DND-41 (cell line): ENCODE data around the gene TNXB.
"Not testable (repeated sequence)": the region's sequence is repeated elsewhere in the genome, so short reads cannot be mapped to it uniquely, and the experiment has no call there.

Experiments used
- EZH2 ChIP-seq: IDR thresholded peaks from 3 replicates; pipeline ENCODE4 v1.6.1; 2012; ENCODE audit warnings: borderline replicate concordance, low read depth, mild to moderate bottlenecking, moderate library complexity, low read length, inconsistent platforms; ENCODE audit not compliant: severe bottlenecking
- TF ChIP-seq, protein P1 (sequence below): IDR thresholded peaks from 2 replicates; pipeline ENCODE4 v1.5.1; 2012; ENCODE audit warnings: borderline replicate concordance, low read length, moderate library complexity, mild to moderate bottlenecking; ENCODE audit not compliant: poor library complexity, severe bottlenecking; ENCODE audit errors: extremely low read depth

DNA sequence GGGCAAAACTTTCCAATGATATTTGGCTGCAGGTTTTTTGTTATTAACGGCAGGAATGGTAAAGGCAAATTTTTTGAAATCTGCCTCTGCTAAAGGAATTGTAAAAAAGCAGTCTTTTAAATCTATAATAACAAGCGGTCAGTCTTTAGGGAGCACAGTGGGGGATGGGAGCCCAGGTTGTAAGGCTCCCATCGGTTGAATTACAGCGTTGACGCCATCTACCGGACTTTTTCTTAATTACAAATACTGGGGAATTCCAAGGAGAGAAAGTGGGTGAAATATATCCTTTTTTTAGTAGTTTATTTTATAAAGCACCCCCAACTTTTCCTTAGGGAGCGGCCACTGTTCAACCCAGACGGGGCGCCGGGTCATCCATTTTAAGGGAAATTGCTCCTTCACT lies 87.0 kb downstream of the TNXB start:
- TF ChIP-seq, protein P1, sequence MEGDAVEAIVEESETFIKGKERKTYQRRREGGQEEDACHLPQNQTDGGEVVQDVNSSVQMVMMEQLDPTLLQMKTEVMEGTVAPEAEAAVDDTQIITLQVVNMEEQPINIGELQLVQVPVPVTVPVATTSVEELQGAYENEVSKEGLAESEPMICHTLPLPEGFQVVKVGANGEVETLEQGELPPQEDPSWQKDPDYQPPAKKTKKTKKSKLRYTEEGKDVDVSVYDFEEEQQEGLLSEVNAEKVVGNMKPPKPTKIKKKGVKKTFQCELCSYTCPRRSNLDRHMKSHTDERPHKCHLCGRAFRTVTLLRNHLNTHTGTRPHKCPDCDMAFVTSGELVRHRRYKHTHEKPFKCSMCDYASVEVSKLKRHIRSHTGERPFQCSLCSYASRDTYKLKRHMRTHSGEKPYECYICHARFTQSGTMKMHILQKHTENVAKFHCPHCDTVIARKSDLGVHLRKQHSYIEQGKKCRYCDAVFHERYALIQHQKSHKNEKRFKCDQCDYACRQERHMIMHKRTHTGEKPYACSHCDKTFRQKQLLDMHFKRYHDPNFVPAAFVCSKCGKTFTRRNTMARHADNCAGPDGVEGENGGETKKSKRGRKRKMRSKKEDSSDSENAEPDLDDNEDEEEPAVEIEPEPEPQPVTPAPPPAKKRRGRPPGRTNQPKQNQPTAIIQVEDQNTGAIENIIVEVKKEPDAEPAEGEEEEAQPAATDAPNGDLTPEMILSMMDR, result not testable (repeated sequence)
- TF ChIP-seq EZH2, result not testable (repeated sequence)
